ENCODE measurements around the gene NOP56.

Gene NOP56

DNA sequence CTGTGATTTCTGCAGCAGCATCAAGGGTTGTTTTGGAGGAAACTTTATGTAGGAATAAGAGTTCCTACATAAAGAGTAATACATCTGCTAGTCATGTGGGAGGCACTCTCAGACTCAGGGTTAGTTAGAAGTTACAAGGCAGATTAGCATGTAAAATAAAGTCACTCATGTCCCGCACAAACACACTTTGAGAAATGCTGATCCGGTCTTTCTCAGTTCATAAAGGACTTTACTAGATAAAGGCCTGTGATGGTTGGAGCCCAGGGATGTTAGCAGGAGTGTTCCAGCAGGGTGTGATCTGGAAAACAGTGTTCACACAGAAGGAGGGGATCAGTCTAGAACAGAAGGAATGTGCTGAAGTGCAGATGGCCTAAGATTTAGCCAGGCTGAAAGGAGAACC is 33.1 kb upstream of the NOP56 start:
- Histone ChIP-seq H3K9ac (ENCODE audit: low read depth, low read length) (no peak overlapping the region), H3K4me1 (ENCODE audit: control insufficient read depth, insufficient read depth, low read length) (no peaks in the 10 kb centered on the region), H3K4me3 (ENCODE audit: low read length) (no peak overlapping the region), H3K27me3 (ENCODE audit: control insufficient read depth, insufficient read depth, low read length) (peaks cover 44% of the 10 kb centered on the region), H3K9me3 (replicated peaks; ENCODE audit: low read length) (no peaks in the 10 kb centered on the region), H3K36me3 (ENCODE audit: insufficient read depth, low read length) (no peaks in the 10 kb centered on the region), H3K4me2 (ENCODE audit: low read length) (no peak overlapping the region)

DNA sequence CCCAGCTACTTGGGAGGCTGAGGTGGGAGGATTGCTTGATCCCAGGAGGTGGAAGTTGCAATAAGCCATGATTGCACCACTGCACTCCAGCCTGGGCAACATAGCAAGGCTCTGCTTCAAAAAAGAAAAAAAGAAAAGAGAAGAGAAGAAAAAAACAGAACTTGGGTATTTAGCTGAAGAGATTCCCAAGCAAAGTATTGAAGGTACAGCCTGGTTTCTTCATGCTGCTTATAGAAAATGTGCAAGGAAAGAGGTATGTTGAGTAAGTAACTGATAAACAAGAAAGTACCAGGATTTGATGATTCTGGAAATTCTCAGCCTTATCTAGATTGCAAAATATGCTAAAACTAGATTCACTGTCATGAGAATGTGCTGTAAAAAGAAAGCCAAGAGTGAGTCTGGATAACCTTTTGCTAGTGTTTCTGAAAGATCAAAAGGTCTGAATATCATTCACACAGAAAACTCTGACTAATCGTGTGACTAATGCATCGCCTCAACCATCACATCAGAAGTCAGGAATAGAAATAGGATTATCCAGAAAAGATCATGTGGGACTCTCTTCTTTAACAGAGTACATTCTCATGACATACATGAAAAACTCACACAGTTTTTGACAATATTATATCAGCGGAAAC is 32.4 kb upstream of the NOP56 start:
- peaks cover 46% of the 10 kb centered on the region for H3K27me3 ChIP-seq (ENCODE audit: control insufficient read depth, insufficient read depth, low read length)
- H3K9ac ChIP-seq (ENCODE audit: low read depth, low read length), result no peak overlapping the region
- H3K4me2 ChIP-seq (ENCODE audit: low read length), result no peak overlapping the region
- no peak overlapping the region for H3K4me3 ChIP-seq (ENCODE audit: low read length)
- H3K36me3 ChIP-seq (ENCODE audit: insufficient read depth, low read length), result no peaks in the 10 kb centered on the region
- no peaks in the 10 kb centered on the region for H3K4me1 ChIP-seq (ENCODE audit: control insufficient read depth, insufficient read depth, low read length)
- H3K9me3 ChIP-seq (replicated peaks; ENCODE audit: low read length), result no peaks in the 10 kb centered on the region

- Histone ChIP-seq H3K4me2 (ENCODE audit: low read length) (no peak overlapping the region), H3K4me1 (ENCODE audit: control insufficient read depth, insufficient read depth, low read length) (no peaks in the 10 kb centered on the region), H3K36me3 (ENCODE audit: insufficient read depth, low read length) (no peaks in the 10 kb centered on the region), H3K9me3 (replicated peaks; ENCODE audit: low read length) (peaks cover 12% of the 10 kb centered on the region), H3K27me3 (ENCODE audit: control insufficient read depth, insufficient read depth, low read length) (peaks cover 15% of the 10 kb centered on the region), H3K4me3 (ENCODE audit: low read length) (no peak overlapping the region), H3K9ac (ENCODE audit: low read depth, low read length) (no peak overlapping the region)
These were observed 28.2 kb upstream of the NOP56 start for GRCh38 chr20:2624190-2624589.

- H3K4me1 ChIP-seq (ENCODE audit: control insufficient read depth, insufficient read depth, low read length), result no peaks in the 10 kb centered on the region
- no peak overlapping the region for H3K9ac ChIP-seq (ENCODE audit: low read depth, low read length)
- H3K36me3 ChIP-seq (ENCODE audit: insufficient read depth, low read length), result no peaks in the 10 kb centered on the region
- peaks cover 12% of the 10 kb centered on the region for H3K9me3 ChIP-seq (replicated peaks; ENCODE audit: low read length)
- H3K4me2 ChIP-seq (ENCODE audit: low read length), result no peak overlapping the region
- H3K27me3 ChIP-seq (ENCODE audit: control insufficient read depth, insufficient read depth, low read length), result peaks cover 11% of the 10 kb centered on the region
- H3K4me3 ChIP-seq (ENCODE audit: low read length), result no peak overlapping the region
These were observed 27.4 kb upstream of the NOP56 start for GRCh38 chr20:2625062-2625461.

- Histone ChIP-seq H3K9me3 (replicated peaks; ENCODE audit: low read length) (peaks cover 12% of the 10 kb centered on the region), H3K36me3 (ENCODE audit: insufficient read depth, low read length) (no peaks in the 10 kb centered on the region)
These were observed 25.4 kb upstream of the NOP56 start for GRCh38 chr20:2626853-2627541.

GRCh38 chr20:2631228-2631627 is 21.2 kb upstream of the NOP56 start:
- H3K9ac ChIP-seq (ENCODE audit: low read depth, low read length), result no peak overlapping the region
- peaks cover 10% of the 10 kb centered on the region for H3K9me3 ChIP-seq (replicated peaks; ENCODE audit: low read length)
- no peak overlapping the region for H3K4me3 ChIP-seq (ENCODE audit: low read length)
- no peaks in the 10 kb centered on the region for H3K36me3 ChIP-seq (ENCODE audit: insufficient read depth, low read length)
- no peaks in the 10 kb centered on the region for H3K4me1 ChIP-seq (ENCODE audit: control insufficient read depth, insufficient read depth, low read length)
- H3K4me2 ChIP-seq (ENCODE audit: low read length), result no peak overlapping the region
- H3K27me3 ChIP-seq (ENCODE audit: control insufficient read depth, insufficient read depth, low read length), result peaks cover 30% of the 10 kb centered on the region

More at GRCh38 chr20:2626853-2627541, 25.4 kb upstream of the NOP56 start:
- peaks cover 11% of the 10 kb centered on the region for H3K27me3 ChIP-seq (ENCODE audit: control insufficient read depth, insufficient read depth, low read length)
- no peak overlapping the region for H3K4me2 ChIP-seq (ENCODE audit: low read length)
- no peak overlapping the region for H3K4me3 ChIP-seq (ENCODE audit: low read length)
- H3K9ac ChIP-seq (ENCODE audit: low read depth, low read length), result no peak overlapping the region
- no peaks in the 10 kb centered on the region for H3K4me1 ChIP-seq (ENCODE audit: control insufficient read depth, insufficient read depth, low read length)

- Histone ChIP-seq H3K9me3 (replicated peaks; ENCODE audit: low read length) (no peaks in the 10 kb centered on the region), H3K36me3 (ENCODE audit: insufficient read depth, low read length) (no peaks in the 10 kb centered on the region), H3K4me3 (ENCODE audit: low read length) (no peak overlapping the region), H3K4me1 (ENCODE audit: control insufficient read depth, insufficient read depth, low read length) (no peaks in the 10 kb centered on the region), H3K27me3 (ENCODE audit: control insufficient read depth, insufficient read depth, low read length) (peaks cover 30% of the 10 kb centered on the region), H3K4me2 (ENCODE audit: low read length) (no peak overlapping the region), H3K9ac (ENCODE audit: low read depth, low read length) (no peak overlapping the region)
These were observed 19.1 kb upstream of the NOP56 start for GRCh38 chr20:2633381-2633780.

GRCh38 chr20:2637246-2637645 is 15.2 kb upstream of the NOP56 start:
- Histone ChIP-seq H3K9me3 (replicated peaks; ENCODE audit: low read length) (no peaks in the 10 kb centered on the region), H3K27me3 (ENCODE audit: control insufficient read depth, insufficient read depth, low read length) (peaks cover 30% of the 10 kb centered on the region), H3K4me1 (ENCODE audit: control insufficient read depth, insufficient read depth, low read length) (no peaks in the 10 kb centered on the region), H3K4me2 (ENCODE audit: low read length) (no peak overlapping the region), H3K36me3 (ENCODE audit: insufficient read depth, low read length) (no peaks in the 10 kb centered on the region), H3K4me3 (ENCODE audit: low read length) (no peak overlapping the region), H3K9ac (ENCODE audit: low read depth, low read length) (no peak overlapping the region)

GRCh38 chr20:2640260-2640659 is 12.2 kb upstream of the NOP56 start:
- Histone ChIP-seq H3K9ac (ENCODE audit: low read depth, low read length) (no peak overlapping the region), H3K4me2 (ENCODE audit: low read length) (no peak overlapping the region), H3K36me3 (ENCODE audit: insufficient read depth, low read length) (no peaks in the 10 kb centered on the region), H3K9me3 (replicated peaks; ENCODE audit: low read length) (no peaks in the 10 kb centered on the region), H3K4me3 (ENCODE audit: low read length) (no peak overlapping the region), H3K4me1 (ENCODE audit: control insufficient read depth, insufficient read depth, low read length) (no peaks in the 10 kb centered on the region), H3K27me3 (ENCODE audit: control insufficient read depth, insufficient read depth, low read length) (peaks cover 8% of the 10 kb centered on the region)

GRCh38 chr20:2640899-2641298 is 11.5 kb upstream of the NOP56 start:
- Histone ChIP-seq H3K4me3 (ENCODE audit: low read length) (no peak overlapping the region), H3K9me3 (replicated peaks; ENCODE audit: low read length) (no peaks in the 10 kb centered on the region), H3K9ac (ENCODE audit: low read depth, low read length) (no peak overlapping the region), H3K4me2 (ENCODE audit: low read length) (no peak overlapping the region), H3K4me1 (ENCODE audit: control insufficient read depth, insufficient read depth, low read length) (no peaks in the 10 kb centered on the region), H3K36me3 (ENCODE audit: insufficient read depth, low read length) (no peaks in the 10 kb centered on the region), H3K27me3 (ENCODE audit: control insufficient read depth, insufficient read depth, low read length) (peaks cover 2% of the 10 kb centered on the region)

DNA sequence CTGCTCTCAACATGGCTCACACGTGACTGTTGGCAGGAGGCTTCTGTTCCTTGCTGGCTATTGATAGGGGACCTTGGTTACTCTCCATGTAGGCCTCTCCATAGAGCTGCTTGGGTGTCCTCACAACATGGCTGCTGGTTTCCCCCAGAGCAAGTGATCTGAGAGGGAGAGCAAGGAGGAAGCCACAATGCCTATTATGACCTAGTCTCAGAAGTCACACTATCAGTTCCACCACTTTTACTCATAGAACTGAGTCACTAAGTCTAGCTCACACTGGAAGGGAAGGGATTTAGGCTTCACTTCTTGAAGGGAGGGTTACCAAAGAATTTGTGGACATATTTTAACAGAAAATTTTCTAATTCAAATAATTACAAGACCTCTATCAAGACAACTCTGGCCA is 8.7 kb upstream of the NOP56 start:
- Histone ChIP-seq H3K4me3 (ENCODE audit: low read length) (no peak overlapping the region), H3K27me3 (ENCODE audit: control insufficient read depth, insufficient read depth, low read length) (no peaks in the 10 kb centered on the region), H3K4me2 (ENCODE audit: low read length) (no peak overlapping the region)

More for the DNA sequence above, 8.7 kb upstream of the NOP56 start:
- Histone ChIP-seq H3K36me3 (ENCODE audit: insufficient read depth, low read length) (no peaks in the 10 kb centered on the region), H3K9ac (ENCODE audit: low read depth, low read length) (no peak overlapping the region), H3K9me3 (replicated peaks; ENCODE audit: low read length) (no peaks in the 10 kb centered on the region), H3K4me1 (ENCODE audit: control insufficient read depth, insufficient read depth, low read length) (no peaks in the 10 kb centered on the region)
